IMR-90 (cell line): ENCODE results near the gene TEX13C.

Experiments used
- BHLHE40 ChIP-seq: fragments of 150-350 bp; IDR thresholded peaks from 2 replicates; pipeline ENCODE4 v1.6.1; 2016; ENCODE audit warnings: mild to moderate bottlenecking, low read depth, low read length
- CEBPB ChIP-seq: IDR thresholded peaks from 2 replicates; pipeline ENCODE4 v1.6.1; 2012; ENCODE audit warnings: low read depth, low read length, improper control_type of control experiment
- CHD1 ChIP-seq: IDR thresholded peaks from 2 replicates; pipeline ENCODE4 v1.6.1; 2012; ENCODE audit warnings: low read depth, low read length, improper control_type of control experiment
- CTCF ChIP-seq: conservative IDR thresholded peaks from 2 replicates; pipeline ENCODE4 v1.5.1; 2012; ENCODE audit warnings: mild to moderate bottlenecking, low read depth, low read length, improper control_type of control experiment
- FOS ChIP-seq: fragments of 150-350 bp; IDR thresholded peaks from 2 replicates; pipeline ENCODE4 v1.6.1; 2016; ENCODE audit warnings: low read depth, low read length
- MAFK ChIP-seq: IDR thresholded peaks from 2 replicates; pipeline ENCODE4 v1.6.1; 2012; ENCODE audit warnings: low read depth, low read length, improper control_type of control experiment
- MAZ ChIP-seq: IDR thresholded peaks from 2 replicates; pipeline ENCODE4 v1.6.1; 2012; ENCODE audit warnings: low read depth, mild to moderate bottlenecking, low read length, improper control_type of control experiment, moderate library complexity, borderline replicate concordance
- MXI1 ChIP-seq: IDR thresholded peaks from 2 replicates; pipeline ENCODE4 v1.6.1; 2012; ENCODE audit warnings: low read depth, mild to moderate bottlenecking, low read length, moderate library complexity, borderline replicate concordance
- POLR2A ChIP-seq: IDR thresholded peaks from 2 replicates; pipeline ENCODE4 v1.6.1; 2012; ENCODE audit warnings: mild to moderate bottlenecking, low read depth, low read length
- RAD21 ChIP-seq: IDR thresholded peaks from 2 replicates; pipeline ENCODE4 v1.6.1; 2012; ENCODE audit warnings: low read length, improper control_type of control experiment
- RCOR1 ChIP-seq: IDR thresholded peaks from 2 replicates; pipeline ENCODE4 v1.6.1; 2012; ENCODE audit warnings: mild to moderate bottlenecking, low read length, improper control_type of control experiment; ENCODE audit not compliant: insufficient replicate concordance
- RFX5 ChIP-seq: IDR thresholded peaks from 2 replicates; pipeline ENCODE4 v1.8.0; 2012; ENCODE audit warnings: low read depth, mild to moderate bottlenecking, low read length, moderate library complexity
- TF ChIP-seq, protein P1 (sequence below): fragments of 150-350 bp; IDR thresholded peaks from 2 replicates; pipeline ENCODE4 v1.6.1; 2016; ENCODE audit warnings: low read depth, mild to moderate bottlenecking, low read length, moderate library complexity, borderline replicate concordance
- TF ChIP-seq, protein P2 (sequence below): fragments of 150-350 bp; IDR thresholded peaks from 2 replicates; pipeline ENCODE4 v1.6.1; 2017; ENCODE audit warnings: mild to moderate bottlenecking, antibody characterized with exemption, low read length, low read depth

DNA sequence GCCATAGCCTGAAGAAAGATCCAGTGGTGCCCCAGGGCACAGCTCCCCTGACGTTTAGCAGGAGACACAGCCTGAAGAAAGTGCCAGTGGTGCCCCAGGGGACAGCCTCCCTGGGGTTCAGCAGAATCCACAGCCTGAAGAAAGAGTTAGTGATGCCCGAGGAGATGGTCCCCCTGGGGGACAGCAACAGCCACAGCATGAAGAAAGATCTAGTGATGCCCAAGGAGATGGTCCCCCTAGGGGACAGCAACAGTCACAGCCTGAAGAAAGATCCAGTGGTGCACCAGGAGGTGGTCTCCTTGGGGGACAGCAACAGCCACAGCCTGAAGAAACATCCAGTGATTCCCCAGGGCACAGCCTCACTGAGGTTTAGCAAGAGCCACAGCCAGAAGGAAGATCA lies 2.8 kb downstream of the TEX13C start:
- TF ChIP-seq POLR2A: no peak
- no peak for TF ChIP-seq CEBPB
- TF ChIP-seq CTCF: 0 out of 2 replicates have a peak, but pooled peaks have one; percentile 7
- TF ChIP-seq, protein P1, sequence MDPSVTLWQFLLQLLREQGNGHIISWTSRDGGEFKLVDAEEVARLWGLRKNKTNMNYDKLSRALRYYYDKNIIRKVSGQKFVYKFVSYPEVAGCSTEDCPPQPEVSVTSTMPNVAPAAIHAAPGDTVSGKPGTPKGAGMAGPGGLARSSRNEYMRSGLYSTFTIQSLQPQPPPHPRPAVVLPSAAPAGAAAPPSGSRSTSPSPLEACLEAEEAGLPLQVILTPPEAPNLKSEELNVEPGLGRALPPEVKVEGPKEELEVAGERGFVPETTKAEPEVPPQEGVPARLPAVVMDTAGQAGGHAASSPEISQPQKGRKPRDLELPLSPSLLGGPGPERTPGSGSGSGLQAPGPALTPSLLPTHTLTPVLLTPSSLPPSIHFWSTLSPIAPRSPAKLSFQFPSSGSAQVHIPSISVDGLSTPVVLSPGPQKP: no peak
- TF ChIP-seq CHD1: no peak
- no peak for TF ChIP-seq RCOR1
- no peak for TF ChIP-seq MXI1
- TF ChIP-seq BHLHE40: no peak
- TF ChIP-seq RAD21: no peak
- TF ChIP-seq, protein P2, sequence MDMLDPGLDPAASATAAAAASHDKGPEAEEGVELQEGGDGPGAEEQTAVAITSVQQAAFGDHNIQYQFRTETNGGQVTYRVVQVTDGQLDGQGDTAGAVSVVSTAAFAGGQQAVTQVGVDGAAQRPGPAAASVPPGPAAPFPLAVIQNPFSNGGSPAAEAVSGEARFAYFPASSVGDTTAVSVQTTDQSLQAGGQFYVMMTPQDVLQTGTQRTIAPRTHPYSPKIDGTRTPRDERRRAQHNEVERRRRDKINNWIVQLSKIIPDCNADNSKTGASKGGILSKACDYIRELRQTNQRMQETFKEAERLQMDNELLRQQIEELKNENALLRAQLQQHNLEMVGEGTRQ: no peak
- no peak for TF ChIP-seq RFX5
- TF ChIP-seq MAFK: no peak
- TF ChIP-seq MAZ: no peak
- no peak for TF ChIP-seq FOS
